Endothelial cell of umbilical vein (primary cell): ENCODE data around the gene OR52E1. TPM values are rescaled to one million over a fixed set of nuclear protein-coding genes. Genes with fewer than 3 reads are reported as not detected.

ENCODE experiments used
- BruUV-seq: library from RNA; stranded (reverse); fragments of 400-500 nt; replicated peaks from 2 replicates; lab custom pipeline; 2021; lab: Mats Ljungman, UMichigan
- CTCF ChIA-PET: fragments of 300-600, 350-600 bp; sonication (Branson Sonifier 250); formaldehyde crosslinking; loops from one replicate; lab custom pipeline; 2021; ENCODE audit warnings: antibody characterized with exemption, inconsistent platforms; lab: Charles Lee
- POLR2A ChIA-PET: fragments of 300-600, 350-600 bp; sonication (Branson Sonifier 250); formaldehyde crosslinking; loops from one replicate; lab custom pipeline; 2021; ENCODE audit warnings: antibody characterized with exemption, inconsistent platforms; lab: Charles Lee
- DNase-seq: peaks from one replicate; pipeline ENCODE4 v3.0.0-alpha.2; 2011; ENCODE audit warnings: low read depth, low spot score
- FAIRE-seq: peaks from 2 replicates; lab custom pipeline; 2011; peaks lifted over from hg19 to GRCh38; lab: Jason Lieb, UNC
- H2AFZ ChIP-seq: 2 replicates; pipeline ENCODE4 v1.6.0; 2012; ENCODE audit warnings: low read depth, low read length, control low read depth, inconsistent platforms
- H3K27ac ChIP-seq: 2 replicates; pipeline ENCODE4 v1.5.1; 2011; ENCODE audit warnings: low read depth, mild to moderate bottlenecking, control low read depth, low read length, moderate library complexity; ENCODE audit not compliant: insufficient read depth
- H3K27me3 ChIP-seq, 2 experiments: 2 replicates each; pipeline versions ENCODE4 v1.6.0 to v1.6.1; 2011; ENCODE audit warnings: low read length in 2 of 2, mixed read lengths in 1 of 2; ENCODE audit not compliant: control insufficient read depth in 2 of 2, insufficient read depth in 2 of 2
- H3K36me3 ChIP-seq, 2 experiments: 2 replicates in 1 of 2; 3 replicates in 1 of 2; pipeline ENCODE4 v1.5.1; 2011; ENCODE audit warnings: low read length in 2 of 2, mild to moderate bottlenecking in 1 of 2, moderate library complexity in 1 of 2; ENCODE audit not compliant: control insufficient read depth in 2 of 2, insufficient read depth in 2 of 2; ENCODE audit errors: extremely low read depth in 1 of 2
- H3K4me1 ChIP-seq: 3 replicates; pipeline ENCODE4 v1.5.1; 2011; ENCODE audit warnings: mild to moderate bottlenecking, low read length; ENCODE audit not compliant: control insufficient read depth, insufficient read depth; ENCODE audit errors: extremely low read depth
- H3K4me2 ChIP-seq: 2 replicates; pipeline ENCODE4 v1.6.1; 2011; ENCODE audit warnings: low read length, control low read depth, mixed read lengths; ENCODE audit not compliant: insufficient read depth
- H3K4me3 ChIP-seq, 3 experiments: fragments of 200-600 bp in 1 of 3; sonication (generic), shearing (Covaris generic) in 1 of 3; replicated peaks in 1 of 3; 2 replicates each; pipeline ENCODE4 v1.5.1; 2011 to 2016; ENCODE audit warnings: control low read depth in 3 of 3, low read length in 3 of 3, mild to moderate bottlenecking in 2 of 3, inconsistent platforms in 1 of 3, low read depth in 1 of 3, moderate library complexity in 1 of 3; ENCODE audit not compliant: insufficient read depth in 1 of 3
- H3K79me2 ChIP-seq: 2 replicates; pipeline ENCODE4 v1.6.0; 2012; ENCODE audit warnings: low read length, inconsistent platforms; ENCODE audit not compliant: control insufficient read depth, insufficient read depth
- H3K9ac ChIP-seq: replicated peaks from 2 replicates; pipeline ENCODE3; 2011; ENCODE audit warnings: low read length, control low read depth; ENCODE audit not compliant: insufficient read depth; ENCODE audit errors: extremely low read depth
- H3K9me1 ChIP-seq: replicated peaks from 3 replicates; pipeline ENCODE4 v1.6.0; 2011; ENCODE audit warnings: mild to moderate bottlenecking, low read length; ENCODE audit not compliant: control insufficient read depth, insufficient read depth; ENCODE audit errors: extremely low read depth
- H3K9me3 ChIP-seq: replicated peaks from 2 replicates; pipeline ENCODE4 v1.5.1; 2012; ENCODE audit warnings: low read length, inconsistent platforms; ENCODE audit not compliant: control insufficient read depth, insufficient read depth
- H4K20me1 ChIP-seq: replicated peaks from 2 replicates; pipeline ENCODE3; 2011; ENCODE audit warnings: mild to moderate bottlenecking, low read length; ENCODE audit not compliant: control insufficient read depth, insufficient read depth; ENCODE audit errors: extremely low read depth
- CTCF ChIP-seq, 2 donors: IDR thresholded peaks; 1 replicate in 1 of 2; 2 replicates in 1 of 2; pipeline ENCODE4 v1.5.1; 2011; ENCODE audit warnings: low read length in 2 of 2, mild to moderate bottlenecking in 2 of 2, moderate library complexity in 2 of 2, control low read depth in 1 of 2, inconsistent platforms in 1 of 2, low read depth in 1 of 2; ENCODE audit not compliant: insufficient read depth in 1 of 2; ENCODE audit errors: extremely low read depth in 1 of 2
- EZH2 ChIP-seq: IDR thresholded peaks from 2 replicates; pipeline ENCODE4 v1.6.1; 2012; ENCODE audit warnings: borderline replicate concordance, low read depth, mild to moderate bottlenecking, moderate library complexity, low read length, inconsistent platforms; ENCODE audit not compliant: severe bottlenecking
- FOS ChIP-seq: IDR thresholded peaks from 2 replicates; pipeline ENCODE4 v1.6.1; 2011; ENCODE audit warnings: mild to moderate bottlenecking, low read length, moderate library complexity, borderline replicate concordance; ENCODE audit not compliant: insufficient read depth
- GATA2 ChIP-seq: IDR thresholded peaks from 2 replicates; pipeline ENCODE4 v1.7.0; 2011; ENCODE audit warnings: low read depth, mild to moderate bottlenecking, moderate library complexity, mixed read lengths, low read length; ENCODE audit not compliant: insufficient read length, insufficient read depth
- JUN ChIP-seq: IDR thresholded peaks from 2 replicates; pipeline ENCODE4 v1.6.1; 2011; ENCODE audit warnings: borderline replicate concordance, low read depth; ENCODE audit not compliant: insufficient read length, insufficient read depth
- MYC ChIP-seq: IDR thresholded peaks from one replicate; pipeline ENCODE4 v1.6.1; 2011; ENCODE audit warnings: mild to moderate bottlenecking, low read depth, low read length
- POLR2A ChIP-seq: IDR thresholded peaks from 2 replicates; pipeline ENCODE4 v1.6.1; 2012; ENCODE audit warnings: low read depth, mild to moderate bottlenecking, control low read depth, low read length
- POLR2AphosphoS5 ChIP-seq: IDR thresholded peaks from 2 replicates; pipeline ENCODE4 v1.6.1; 2012; ENCODE audit warnings: low read depth, mild to moderate bottlenecking, control low read depth, low read length, moderate library complexity; ENCODE audit not compliant: insufficient read depth
- dilution Hi-C: fragments of 300-500 bp; cut with MboI; formaldehyde crosslinking; loops from one replicate; pipeline ENCODE4 v1.15.0; 2019; ENCODE audit warnings: low sequenced_read_pairs; ENCODE audit not compliant: extremely low pct_ligation_motif_present
- intact Hi-C: fragments of 100-400 bp; cut with micrococcal nuclease; formaldehyde crosslinking; loops from one replicate; pipeline ENCODE4 v1.10.0; 2022
- polyA plus RNA-seq, 4 experiments: library from polyadenylated mRNA; depleted of rRNA in 3 of 4; stranded (reverse) in 3 of 4; unstranded in 1 of 4; fragments of >200 nt; gene quantifications; 2 replicates each; pipeline versions ENCODE4 v1.2.1 to v1.2.3, GENCODE V29; 2011 to 2012; ENCODE audit warnings: missing spikeins in 1 of 4
- total RNA-seq: library from RNA; stranded (reverse); gene quantifications from 2 replicates; pipeline ENCODE4 v1.2.3, GENCODE V29; 2021
- TF ChIP-seq, protein P1 (sequence below): IDR thresholded peaks from 2 replicates; pipeline ENCODE4 v1.6.1; 2011; ENCODE audit not compliant: insufficient read depth, insufficient read length

OR52E1 gene
- total and polyA plus RNA-seq, 2 donors (not counting 3 experiments of a cell fraction or from before 2014, with no cell fraction given), result not detected

- Histone ChIP-seq H3K36me3 (no peaks in the 10 kb centered on the region), H2AFZ (no peak overlapping the region), H3K4me3 (no peak overlapping the region), H3K9ac (no peak overlapping the region), H3K79me2 (no peaks in the 10 kb centered on the region), H3K27me3 (peaks cover 0 to 2% of the 10 kb centered on the region in 2 experiments), H4K20me1 (no peaks in the 10 kb centered on the region), H3K4me2 (no peak overlapping the region), H3K27ac (no peak overlapping the region), H3K9me3 (no peaks in the 10 kb centered on the region), H3K4me1 (no peaks in the 10 kb centered on the region), H3K9me1 (no peaks in the 10 kb centered on the region)
- no TSS peak for BruUV-seq
- ChIA-PET POLR2A (no interaction called here), CTCF (interaction anchor here (0.9 to 2.3 kb wide), 3 partner anchors 261 to 772 kb away, joined by 3 to 6 read pairs (median 6); no protein-coding TSS in a partner anchor)
- no peak for FAIRE-seq
- TF ChIP-seq MYC (no peak), JUN (no peak), FOS (no peak), GATA2 (no peak), CTCF (IDR thresholded peaks at IDR 0.05; ENCODE audit: extremely low read depth in 1 of 2, insufficient read depth in 1 of 2, low read depth in 1 of 2, low read length in 2 of 2) (no peak), POLR2A (no peak), POLR2AphosphoS5 (no peak), EZH2 (no peak)
- TF ChIP-seq, protein P1, sequence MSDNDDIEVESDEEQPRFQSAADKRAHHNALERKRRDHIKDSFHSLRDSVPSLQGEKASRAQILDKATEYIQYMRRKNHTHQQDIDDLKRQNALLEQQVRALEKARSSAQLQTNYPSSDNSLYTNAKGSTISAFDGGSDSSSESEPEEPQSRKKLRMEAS, result no peak
- intact Hi-C loops (no loop called here), dilution Hi-C loops (no loop called here)
- no peak for DNase-seq
Measured at GRCh38 chr11:5118893-5119292, 49.5 kb downstream of the OR52E1 start.

Other genes starting within 250 kb of the OR52E1 start
- not detected in 2 replicates for gene OR51F2, start 248.3 kb upstream of the OR52E1 start, total RNA-seq
- gene OR51F2, start 248.3 kb upstream of the OR52E1 start, polyA plus RNA-seq, result not detected in 2 replicates
- gene OR51S1, start 220.4 kb upstream of the OR52E1 start, total RNA-seq, result not detected in 2 replicates
- gene OR51S1, start 220.4 kb upstream of the OR52E1 start, polyA plus RNA-seq, result not detected in 2 replicates
- gene OR51T1, start 187.7 kb upstream of the OR52E1 start, total RNA-seq, result not detected in 2 replicates
- gene OR51T1, start 187.7 kb upstream of the OR52E1 start, polyA plus RNA-seq, result not detected in 2 replicates
- gene OR51A7, start 165.8 kb upstream of the OR52E1 start, total RNA-seq, result not detected in 2 replicates
- not detected in 2 replicates for gene OR51A7, start 165.8 kb upstream of the OR52E1 start, polyA plus RNA-seq
- not detected in 2 replicates for gene OR51G2, start 150.2 kb upstream of the OR52E1 start, total RNA-seq
- not detected in 2 replicates for gene OR51G2, start 150.2 kb upstream of the OR52E1 start, polyA plus RNA-seq
- not detected in 2 replicates for gene OR51G1, start 145.2 kb upstream of the OR52E1 start, total RNA-seq
- gene OR51G1, start 145.2 kb upstream of the OR52E1 start, polyA plus RNA-seq, result not detected in 2 replicates
- gene OR51A4, start 122.0 kb upstream of the OR52E1 start, total RNA-seq, result not detected in 2 replicates
- gene OR51A4, start 122.0 kb upstream of the OR52E1 start, polyA plus RNA-seq, result not detected in 2 replicates
- gene OR51A2, start 113.9 kb upstream of the OR52E1 start, total RNA-seq, result not detected in 2 replicates
- gene OR51A2, start 113.9 kb upstream of the OR52E1 start, polyA plus RNA-seq, result not detected in 2 replicates
- gene OR51L1, start 74.7 kb upstream of the OR52E1 start, total RNA-seq, result not detected in 2 replicates
- not detected in 2 replicates for gene OR51L1, start 74.7 kb upstream of the OR52E1 start, polyA plus RNA-seq
- gene OR52J3, start 23.0 kb upstream of the OR52E1 start, total RNA-seq, result not detected in 2 replicates
- not detected in 2 replicates for gene OR52J3, start 23.0 kb upstream of the OR52E1 start, polyA plus RNA-seq
- gene OR52E2, start 9.9 kb upstream of the OR52E1 start, total RNA-seq, result not detected in 2 replicates
- not detected in 2 replicates for gene OR52E2, start 9.9 kb upstream of the OR52E1 start, polyA plus RNA-seq
- not detected in 2 replicates for gene OR52A5, start 68.8 kb downstream of the OR52E1 start, total RNA-seq
- not detected in 2 replicates for gene OR52A5, start 68.8 kb downstream of the OR52E1 start, polyA plus RNA-seq
- not detected in 2 replicates for gene OR52A1, start 85.2 kb downstream of the OR52E1 start, total RNA-seq
- gene OR52A1, start 85.2 kb downstream of the OR52E1 start, polyA plus RNA-seq, result not detected in 2 replicates
- not detected in 2 replicates for gene OR51V1, start 131.1 kb downstream of the OR52E1 start, total RNA-seq
- not detected in 2 replicates for gene OR51V1, start 131.1 kb downstream of the OR52E1 start, polyA plus RNA-seq
- not detected in 2 replicates for gene HBB, start 157.5 kb downstream of the OR52E1 start, total RNA-seq
- not detected in 2 replicates for gene HBB, start 157.5 kb downstream of the OR52E1 start, polyA plus RNA-seq
- gene HBD, start 164.9 kb downstream of the OR52E1 start, total RNA-seq, result not detected in 2 replicates
- gene HBD, start 164.9 kb downstream of the OR52E1 start, polyA plus RNA-seq, result not detected in 2 replicates
- gene HBG1, start 180.3 kb downstream of the OR52E1 start, total RNA-seq, result not detected in 2 replicates
- gene HBG1, start 180.3 kb downstream of the OR52E1 start, polyA plus RNA-seq, result 0.72 TPM in 1 of 2 replicates, not detected in the other
- gene HBG2, start 185.2 kb downstream of the OR52E1 start, total RNA-seq, result not detected in 2 replicates
- gene HBG2, start 185.2 kb downstream of the OR52E1 start, polyA plus RNA-seq, result 1.2 TPM in 1 of 2 replicates, not detected in the other
- gene HBE1, start 200.4 kb downstream of the OR52E1 start, total RNA-seq, result not detected in 2 replicates
- 0.32 and 0.37 TPM in 2 replicates for gene HBE1, start 200.4 kb downstream of the OR52E1 start, polyA plus RNA-seq
- gene OR51B4, start 232.4 kb downstream of the OR52E1 start, total RNA-seq, result not detected in 2 replicates
- gene OR51B4, start 232.4 kb downstream of the OR52E1 start, polyA plus RNA-seq, result 0.08 TPM in 1 of 2 replicates, not detected in the other